Measurements from ENCODE around the gene CIZ1. TPM values are rescaled to one million over a fixed set of nuclear protein-coding genes. Genes with fewer than 3 reads are reported as not detected.
"Not testable (repeated sequence)": the region's sequence is repeated elsewhere in the genome, so short reads cannot be mapped to it uniquely, and the experiment has no call there.

The CIZ1 gene
- total RNA-seq, 2 experiments from 2014 or later: 79.5 to 82.8 TPM

GRCh38 chr9:128143525-128144238, 47.7 kb downstream of the CIZ1 start:
- H3K27me3 Mint-ChIP-seq (ENCODE audit: low read depth): no peaks in the 10 kb centered on the region
- CTCF ChIA-PET: interaction anchor here (1.1 kb wide), 1 partner anchor 31 kb away, joined by 4 read pairs; no protein-coding TSS in a partner anchor

GRCh38 chr9:128142596-128142995, 48.8 kb downstream of the CIZ1 start:
- no peaks in the 10 kb centered on the region for H3K36me3 Mint-ChIP-seq (ENCODE audit: low read depth)
- intact Hi-C loops (cut with micrococcal nuclease): no loop called here
- peak overlapping the region; percentile 44 for H3K27ac Mint-ChIP-seq
- H3K4me3 Mint-ChIP-seq: no peak overlapping the region
- no peak for DNase-seq
- CTCF ChIA-PET: interaction anchor here (0.6 to 1.7 kb wide), 4 partner anchors 8 to 135 kb away, joined by 3 to 4 read pairs (median 4); no protein-coding TSS in a partner anchor
- H3K4me1 Mint-ChIP-seq (ENCODE audit: low read depth): peaks cover 12% of the 10 kb centered on the region
- H3K9me3 Mint-ChIP-seq: no peaks in the 10 kb centered on the region
- H3K27me3 Mint-ChIP-seq (ENCODE audit: low read depth): no peaks in the 10 kb centered on the region

More at GRCh38 chr9:128143525-128144238, 47.7 kb downstream of the CIZ1 start:
- Mint-ChIP-seq H3K4me3 (no peak overlapping the region), H3K36me3 (ENCODE audit: low read depth) (no peaks in the 10 kb centered on the region), H3K27ac (no peak overlapping the region), H3K9me3 (no peaks in the 10 kb centered on the region), H3K4me1 (ENCODE audit: low read depth) (peaks cover 12% of the 10 kb centered on the region)
- intact Hi-C loops (cut with micrococcal nuclease): no loop called here
- DNase-seq: no peak

- CTCF ChIA-PET: interaction anchor here (0.6 to 1.7 kb wide), 3 partner anchors 9 to 135 kb away, joined by 3 to 4 read pairs (median 3); no protein-coding TSS in a partner anchor
- no peak overlapping the region for H3K4me3 Mint-ChIP-seq
- intact Hi-C loops (cut with micrococcal nuclease): no loop called here
- no peaks in the 10 kb centered on the region for H3K9me3 Mint-ChIP-seq
- DNase-seq: peak; percentile 30
- H3K27ac Mint-ChIP-seq: no peak overlapping the region
- H3K36me3 Mint-ChIP-seq (ENCODE audit: low read depth): no peaks in the 10 kb centered on the region
- no peaks in the 10 kb centered on the region for H3K27me3 Mint-ChIP-seq (ENCODE audit: low read depth)
- peaks cover 12% of the 10 kb centered on the region for H3K4me1 Mint-ChIP-seq (ENCODE audit: low read depth)
Measured at GRCh38 chr9:128142061-128142460, 49.3 kb downstream of the CIZ1 start.

- Mint-ChIP-seq H3K4me1 (ENCODE audit: low read depth) (peaks cover 12% of the 10 kb centered on the region), H3K27ac (no peak overlapping the region), H3K27me3 (ENCODE audit: low read depth) (no peaks in the 10 kb centered on the region), H3K9me3 (no peaks in the 10 kb centered on the region), H3K4me3 (no peak overlapping the region), H3K36me3 (ENCODE audit: low read depth) (no peaks in the 10 kb centered on the region)
- no peak for DNase-seq
- intact Hi-C loops (cut with micrococcal nuclease): no loop called here
- CTCF ChIA-PET: interaction anchor here (1.7 kb wide), 1 partner anchor 9 kb away, joined by 4 read pairs; no protein-coding TSS in a partner anchor
Measured at GRCh38 chr9:128141604-128142003, 49.8 kb downstream of the CIZ1 start.

- H3K27me3 Mint-ChIP-seq (ENCODE audit: low read depth): no peaks in the 10 kb centered on the region
- intact Hi-C loops (cut with micrococcal nuclease): no loop called here
- H3K4me1 Mint-ChIP-seq (ENCODE audit: low read depth): peaks cover 15% of the 10 kb centered on the region
- no peak overlapping the region for H3K4me3 Mint-ChIP-seq
- no peak for DNase-seq
- no peaks in the 10 kb centered on the region for H3K9me3 Mint-ChIP-seq
- no peak overlapping the region for H3K27ac Mint-ChIP-seq
- no peaks in the 10 kb centered on the region for H3K36me3 Mint-ChIP-seq (ENCODE audit: low read depth)
- CTCF ChIA-PET: no interaction called here
Measured at GRCh38 chr9:128139621-128140020, 51.8 kb downstream of the CIZ1 start.

- Mint-ChIP-seq H3K4me3 (no peak overlapping the region), H3K27ac (no peak overlapping the region), H3K4me1 (ENCODE audit: low read depth) (peaks cover 10% of the 10 kb centered on the region), H3K36me3 (ENCODE audit: low read depth) (no peaks in the 10 kb centered on the region), H3K9me3 (no peaks in the 10 kb centered on the region), H3K27me3 (ENCODE audit: low read depth) (no peaks in the 10 kb centered on the region)
- intact Hi-C loops (cut with micrococcal nuclease): no loop called here
- CTCF ChIA-PET: no interaction called here
- DNase-seq: no peak
Measured at GRCh38 chr9:128138001-128138400, 53.4 kb downstream of the CIZ1 start.

- Mint-ChIP-seq H3K4me1 (ENCODE audit: low read depth) (peaks cover 7% of the 10 kb centered on the region), H3K36me3 (ENCODE audit: low read depth) (no peaks in the 10 kb centered on the region), H3K9me3 (no peaks in the 10 kb centered on the region), H3K4me3 (no peak overlapping the region), H3K27me3 (ENCODE audit: low read depth) (no peaks in the 10 kb centered on the region), H3K27ac (no peak overlapping the region)
- CTCF ChIA-PET: interaction anchor here (1.0 to 1.8 kb wide), 4 partner anchors 12 to 20 kb away, joined by 3 to 5 read pairs (median 3); no protein-coding TSS in a partner anchor
- intact Hi-C loops (cut with micrococcal nuclease): no loop called here
- DNase-seq: no peak
Measured at GRCh38 chr9:128136816-128137793, 54.3 kb downstream of the CIZ1 start.

- H3K27ac Mint-ChIP-seq; intact Hi-C loops (cut with micrococcal nuclease): not testable (repeated sequence)
Measured at GRCh38 chr9:128135561-128135960, 55.8 kb downstream of the CIZ1 start.

GRCh38 chr9:128132139-128132538, 59.2 kb downstream of the CIZ1 start:
- H3K9me3 Mint-ChIP-seq; intact Hi-C loops (cut with micrococcal nuclease); H3K27ac Mint-ChIP-seq; H3K4me3 Mint-ChIP-seq; H3K36me3 Mint-ChIP-seq (ENCODE audit: low read depth); H3K27me3 Mint-ChIP-seq (ENCODE audit: low read depth); CTCF ChIA-PET; DNase-seq: not testable (repeated sequence)
- peaks cover 12% of the 10 kb centered on the region for H3K4me1 Mint-ChIP-seq (ENCODE audit: low read depth)

More at GRCh38 chr9:128135561-128135960, 55.8 kb downstream of the CIZ1 start:
- not testable (repeated sequence) for H3K9me3 Mint-ChIP-seq; H3K4me1 Mint-ChIP-seq (ENCODE audit: low read depth); DNase-seq; H3K36me3 Mint-ChIP-seq (ENCODE audit: low read depth); H3K4me3 Mint-ChIP-seq; H3K27me3 Mint-ChIP-seq (ENCODE audit: low read depth)
- CTCF ChIA-PET: interaction anchor here (1.8 kb wide), 1 partner anchor 17 kb away, joined by 5 read pairs; no protein-coding TSS in a partner anchor

- H3K27ac Mint-ChIP-seq; H3K27me3 Mint-ChIP-seq (ENCODE audit: low read depth); CTCF ChIA-PET; H3K9me3 Mint-ChIP-seq; DNase-seq; H3K4me3 Mint-ChIP-seq; H3K36me3 Mint-ChIP-seq (ENCODE audit: low read depth): not testable (repeated sequence)
- peaks cover 16% of the 10 kb centered on the region for H3K4me1 Mint-ChIP-seq (ENCODE audit: low read depth)
- intact Hi-C loops (cut with micrococcal nuclease): loop anchor here (2.0 kb wide), 1 partner anchor 15 kb away; no protein-coding TSS in a partner anchor
Measured at GRCh38 chr9:128131346-128131745, 60.0 kb downstream of the CIZ1 start.

- H3K27ac Mint-ChIP-seq; H3K4me3 Mint-ChIP-seq; DNase-seq; H3K9me3 Mint-ChIP-seq; H3K27me3 Mint-ChIP-seq (ENCODE audit: low read depth); H3K36me3 Mint-ChIP-seq (ENCODE audit: low read depth): not testable (repeated sequence)
- CTCF ChIA-PET: interaction anchor here (0.7 to 3.2 kb wide), 3 partner anchors 13 to 53 kb away, joined by 3 to 24 read pairs (median 3); no protein-coding TSS in a partner anchor
- intact Hi-C loops (cut with micrococcal nuclease): loop anchor here (2.0 kb wide), 1 partner anchor 14 kb away; no protein-coding TSS in a partner anchor
- H3K4me1 Mint-ChIP-seq (ENCODE audit: low read depth): peaks cover 20% of the 10 kb centered on the region
Measured at GRCh38 chr9:128130651-128131050, 60.7 kb downstream of the CIZ1 start.

Data from activated naive CD4-positive, alpha-beta T cell treated with anti-CD3 and anti-CD28 coated beads for 36 hours (primary cell).